ENCODE measurements around the gene HS3ST3B1. TPM values are rescaled to one million over a fixed set of nuclear protein-coding genes. Genes with fewer than 3 reads are reported as not detected.

Gene HS3ST3B1
- polyA plus RNA-seq, 2 donors, result 1.4 to 1.7 TPM

GRCh38 chr17:14341866-14342265 lies 41.0 kb downstream of the HS3ST3B1 start:
- H3K36me3 ChIP-seq (ENCODE audit: control insufficient read depth in 2 of 2, insufficient read depth in 2 of 2, low read length in 1 of 2), result no peaks in the 10 kb centered on the region
- H3K4me1 ChIP-seq (ENCODE audit: control insufficient read depth in 2 of 2, insufficient read depth in 2 of 2, low read length in 1 of 2), result no peaks in the 10 kb centered on the region
- H3K27me3 ChIP-seq (ENCODE audit: control insufficient read depth in 1 of 2, insufficient read depth in 2 of 2, low read length in 2 of 2), result no peaks in the 10 kb centered on the region
- H3K27ac ChIP-seq (ENCODE audit: low read depth in 2 of 2, low read length in 1 of 2), result no peak overlapping the region
- no peaks in the 10 kb centered on the region for H3K9me3 ChIP-seq (ENCODE audit: control insufficient read depth in 2 of 2, insufficient read depth in 1 of 2, low read depth in 1 of 2, low read length in 1 of 2)
- no peak overlapping the region for H3K4me3 ChIP-seq (ENCODE audit: low read depth in 1 of 2, low read length in 2 of 2)
- WGBS, 2 donors, result 43 to 51% methylated on average over 5 of the region's 5 CpGs

- Histone ChIP-seq H3K27me3 (ENCODE audit: control insufficient read depth in 1 of 2, insufficient read depth in 2 of 2, low read length in 2 of 2) (no peaks in the 10 kb centered on the region), H3K36me3 (ENCODE audit: control insufficient read depth in 2 of 2, insufficient read depth in 2 of 2, low read length in 1 of 2) (no peaks in the 10 kb centered on the region), H3K4me3 (ENCODE audit: low read depth in 1 of 2, low read length in 2 of 2) (no peak overlapping the region), H3K9me3 (ENCODE audit: control insufficient read depth in 2 of 2, insufficient read depth in 1 of 2, low read depth in 1 of 2, low read length in 1 of 2) (no peaks in the 10 kb centered on the region), H3K4me1 (ENCODE audit: control insufficient read depth in 2 of 2, insufficient read depth in 2 of 2, low read length in 1 of 2) (no peaks in the 10 kb centered on the region), H3K27ac (ENCODE audit: low read depth in 2 of 2, low read length in 1 of 2) (no peak overlapping the region)
- 86 to 87% methylated on average over 6 of the region's 6 CpGs for WGBS, 2 donors
These were observed 45.9 kb downstream of the HS3ST3B1 start for GRCh38 chr17:14346801-14347200.

- H3K36me3 ChIP-seq (ENCODE audit: control insufficient read depth in 2 of 2, insufficient read depth in 2 of 2, low read length in 1 of 2), result no peaks in the 10 kb centered on the region
- 85% methylated on average over 3 of the region's 3 CpGs for WGBS, 2 donors
- no peaks in the 10 kb centered on the region for H3K27me3 ChIP-seq (ENCODE audit: control insufficient read depth in 1 of 2, insufficient read depth in 2 of 2, low read length in 2 of 2)
- no peaks in the 10 kb centered on the region for H3K9me3 ChIP-seq (ENCODE audit: control insufficient read depth in 2 of 2, insufficient read depth in 1 of 2, low read depth in 1 of 2, low read length in 1 of 2)
- no peaks in the 10 kb centered on the region for H3K4me1 ChIP-seq (ENCODE audit: control insufficient read depth in 2 of 2, insufficient read depth in 2 of 2, low read length in 1 of 2)
- no peak overlapping the region for H3K4me3 ChIP-seq (ENCODE audit: low read depth in 1 of 2, low read length in 2 of 2)
- H3K27ac ChIP-seq (ENCODE audit: low read depth in 2 of 2, low read length in 1 of 2), result no peak overlapping the region
These were observed 50.6 kb downstream of the HS3ST3B1 start for GRCh38 chr17:14351493-14351892.

GRCh38 chr17:14352136-14352535 lies 51.3 kb downstream of the HS3ST3B1 start:
- Histone ChIP-seq H3K4me1 (ENCODE audit: control insufficient read depth in 2 of 2, insufficient read depth in 2 of 2, low read length in 1 of 2) (no peaks in the 10 kb centered on the region), H3K27me3 (ENCODE audit: control insufficient read depth in 1 of 2, insufficient read depth in 2 of 2, low read length in 2 of 2) (no peaks in the 10 kb centered on the region), H3K4me3 (ENCODE audit: low read depth in 1 of 2, low read length in 2 of 2) (no peak overlapping the region), H3K9me3 (ENCODE audit: control insufficient read depth in 2 of 2, insufficient read depth in 1 of 2, low read depth in 1 of 2, low read length in 1 of 2) (no peaks in the 10 kb centered on the region), H3K27ac (ENCODE audit: low read depth in 2 of 2, low read length in 1 of 2) (no peak overlapping the region), H3K36me3 (ENCODE audit: control insufficient read depth in 2 of 2, insufficient read depth in 2 of 2, low read length in 1 of 2) (no peaks in the 10 kb centered on the region)
- 83 to 94% methylated on average over 2 of the region's 2 CpGs for WGBS, 2 donors

- H3K36me3 ChIP-seq (ENCODE audit: control insufficient read depth in 2 of 2, insufficient read depth in 2 of 2, low read length in 1 of 2), result no peaks in the 10 kb centered on the region
- H3K4me3 ChIP-seq (ENCODE audit: low read depth in 1 of 2, low read length in 2 of 2), result no peak overlapping the region
- no peaks in the 10 kb centered on the region for H3K27me3 ChIP-seq (ENCODE audit: control insufficient read depth in 1 of 2, insufficient read depth in 2 of 2, low read length in 2 of 2)
- H3K9me3 ChIP-seq (ENCODE audit: control insufficient read depth in 2 of 2, insufficient read depth in 1 of 2, low read depth in 1 of 2, low read length in 1 of 2), result no peaks in the 10 kb centered on the region
- H3K27ac ChIP-seq (ENCODE audit: low read depth in 2 of 2, low read length in 1 of 2), result no peak overlapping the region
- H3K4me1 ChIP-seq (ENCODE audit: control insufficient read depth in 2 of 2, insufficient read depth in 2 of 2, low read length in 1 of 2), result no peaks in the 10 kb centered on the region
- 51 to 55% methylated on average over 5 of the region's 5 CpGs for WGBS, 2 donors
These were observed 53.1 kb downstream of the HS3ST3B1 start for GRCh38 chr17:14353861-14354474.

GRCh38 chr17:14354807-14355206 lies 53.9 kb downstream of the HS3ST3B1 start:
- Histone ChIP-seq H3K36me3 (ENCODE audit: control insufficient read depth in 2 of 2, insufficient read depth in 2 of 2, low read length in 1 of 2) (no peaks in the 10 kb centered on the region), H3K27ac (ENCODE audit: low read depth in 2 of 2, low read length in 1 of 2) (no peak overlapping the region), H3K4me1 (ENCODE audit: control insufficient read depth in 2 of 2, insufficient read depth in 2 of 2, low read length in 1 of 2) (peaks cover 0 to 3% of the 10 kb centered on the region in 2 donors), H3K27me3 (ENCODE audit: control insufficient read depth in 1 of 2, insufficient read depth in 2 of 2, low read length in 2 of 2) (no peaks in the 10 kb centered on the region), H3K4me3 (ENCODE audit: low read depth in 1 of 2, low read length in 2 of 2) (no peak overlapping the region), H3K9me3 (ENCODE audit: control insufficient read depth in 2 of 2, insufficient read depth in 1 of 2, low read depth in 1 of 2, low read length in 1 of 2) (no peaks in the 10 kb centered on the region)
- 92 to 93% methylated on average over 2 of the region's 2 CpGs for WGBS, 2 donors

- Histone ChIP-seq H3K27me3 (ENCODE audit: control insufficient read depth in 1 of 2, insufficient read depth in 2 of 2, low read length in 2 of 2) (no peaks in the 10 kb centered on the region), H3K36me3 (ENCODE audit: control insufficient read depth in 2 of 2, insufficient read depth in 2 of 2, low read length in 1 of 2) (no peaks in the 10 kb centered on the region), H3K4me1 (ENCODE audit: control insufficient read depth in 2 of 2, insufficient read depth in 2 of 2, low read length in 1 of 2) (peaks cover 0 to 3% of the 10 kb centered on the region in 2 donors), H3K9me3 (ENCODE audit: control insufficient read depth in 2 of 2, insufficient read depth in 1 of 2, low read depth in 1 of 2, low read length in 1 of 2) (no peaks in the 10 kb centered on the region), H3K27ac (ENCODE audit: low read depth in 2 of 2, low read length in 1 of 2) (no peak overlapping the region), H3K4me3 (ENCODE audit: low read depth in 1 of 2, low read length in 2 of 2) (no peak overlapping the region)
These were observed 54.7 kb downstream of the HS3ST3B1 start for GRCh38 chr17:14355556-14355955.

- H3K9me3 ChIP-seq (ENCODE audit: control insufficient read depth in 2 of 2, insufficient read depth in 1 of 2, low read depth in 1 of 2, low read length in 1 of 2), result no peaks in the 10 kb centered on the region
- H3K27me3 ChIP-seq (ENCODE audit: control insufficient read depth in 1 of 2, insufficient read depth in 2 of 2, low read length in 2 of 2), result no peaks in the 10 kb centered on the region
- peaks cover 0 to 3% of the 10 kb centered on the region in 2 donors for H3K4me1 ChIP-seq (ENCODE audit: control insufficient read depth in 2 of 2, insufficient read depth in 2 of 2, low read length in 1 of 2)
- no peaks in the 10 kb centered on the region for H3K36me3 ChIP-seq (ENCODE audit: control insufficient read depth in 2 of 2, insufficient read depth in 2 of 2, low read length in 1 of 2)
- no peak overlapping the region for H3K27ac ChIP-seq (ENCODE audit: low read depth in 2 of 2, low read length in 1 of 2)
- no peak overlapping the region for H3K4me3 ChIP-seq (ENCODE audit: low read depth in 1 of 2, low read length in 2 of 2)
- WGBS, 2 donors, result 60 to 63% methylated on average over 8 of the region's 8 CpGs
These were observed 58.5 kb downstream of the HS3ST3B1 start for GRCh38 chr17:14359163-14360020.

GRCh38 chr17:14360856-14361255 lies 60.0 kb downstream of the HS3ST3B1 start:
- 65 to 72% methylated on average over 4 of the region's 4 CpGs for WGBS, 2 donors
- H3K36me3 ChIP-seq (ENCODE audit: control insufficient read depth in 2 of 2, insufficient read depth in 2 of 2, low read length in 1 of 2), result no peaks in the 10 kb centered on the region
- no peaks in the 10 kb centered on the region for H3K9me3 ChIP-seq (ENCODE audit: control insufficient read depth in 2 of 2, insufficient read depth in 1 of 2, low read depth in 1 of 2, low read length in 1 of 2)

GRCh38 chr17:14361470-14361869 lies 60.6 kb downstream of the HS3ST3B1 start:
- Histone ChIP-seq H3K9me3 (ENCODE audit: control insufficient read depth in 2 of 2, insufficient read depth in 1 of 2, low read depth in 1 of 2, low read length in 1 of 2) (no peaks in the 10 kb centered on the region), H3K27ac (ENCODE audit: low read depth in 2 of 2, low read length in 1 of 2) (no peak overlapping the region), H3K36me3 (ENCODE audit: control insufficient read depth in 2 of 2, insufficient read depth in 2 of 2, low read length in 1 of 2) (no peaks in the 10 kb centered on the region), H3K27me3 (ENCODE audit: control insufficient read depth in 1 of 2, insufficient read depth in 2 of 2, low read length in 2 of 2) (no peaks in the 10 kb centered on the region), H3K4me1 (ENCODE audit: control insufficient read depth in 2 of 2, insufficient read depth in 2 of 2, low read length in 1 of 2) (peaks cover 0 to 3% of the 10 kb centered on the region in 2 donors), H3K4me3 (ENCODE audit: low read depth in 1 of 2, low read length in 2 of 2) (no peak overlapping the region)
- WGBS, 2 donors, result 67 to 77% methylated on average over 2 of the region's 2 CpGs

More at GRCh38 chr17:14360856-14361255, 60.0 kb downstream of the HS3ST3B1 start:
- peaks cover 0 to 3% of the 10 kb centered on the region in 2 donors for H3K4me1 ChIP-seq (ENCODE audit: control insufficient read depth in 2 of 2, insufficient read depth in 2 of 2, low read length in 1 of 2)
- H3K27me3 ChIP-seq (ENCODE audit: control insufficient read depth in 1 of 2, insufficient read depth in 2 of 2, low read length in 2 of 2), result no peaks in the 10 kb centered on the region
- no peak overlapping the region for H3K4me3 ChIP-seq (ENCODE audit: low read depth in 1 of 2, low read length in 2 of 2)
- H3K27ac ChIP-seq (ENCODE audit: low read depth in 2 of 2, low read length in 1 of 2), result no peak overlapping the region

All from esophagus (tissue), 2 donors.